ENCODE results near the gene C12orf75.
"Not testable (repeated sequence)": the region's sequence is repeated elsewhere in the genome, so short reads cannot be mapped to it uniquely, and the experiment has no call there.

Gene C12orf75

GRCh38 chr12:105402366-105402765 lies 71.9 kb downstream of the C12orf75 start:
- ChIA-PET CTCF (no interaction called here), POLR2A (no interaction called here)
- DNase-seq (ENCODE audit: extremely low spot score), result no peak
- no peak for TF ChIP-seq FOXA1 (IDR thresholded peaks at IDR 0.05)
- TF ChIP-seq ZNF384 (IDR thresholded peaks at IDR 0.05), result no peak
- no peak for TF ChIP-seq L3MBTL2 (conservative IDR thresholded peaks at IDR 0.05)
- TF ChIP-seq PKNOX1 (IDR thresholded peaks at IDR 0.05), result no peak
- TF ChIP-seq NFRKB (IDR thresholded peaks at IDR 0.05), result no peak
- no peak for TF ChIP-seq SUZ12 (IDR thresholded peaks at IDR 0.05)
- no peak for TF ChIP-seq CTBP1 (IDR thresholded peaks at IDR 0.05; ENCODE audit: borderline replicate concordance)
- TF ChIP-seq TARDBP (IDR thresholded peaks at IDR 0.05), result no peak
- no peak for TF ChIP-seq LEF1 (IDR thresholded peaks at IDR 0.05; ENCODE audit: borderline replicate concordance)
- no peak for TF ChIP-seq ARNT (IDR thresholded peaks at IDR 0.05)
- no peak for TF ChIP-seq ELF4 (IDR thresholded peaks at IDR 0.05)
- no peak for TF ChIP-seq FOXM1 (IDR thresholded peaks at IDR 0.05; ENCODE audit: borderline replicate concordance)
- TF ChIP-seq FOXK2 (IDR thresholded peaks at IDR 0.05), result no peak
- TF ChIP-seq HDGF (IDR thresholded peaks at IDR 0.05; ENCODE audit: borderline replicate concordance), result no peak
- no peak for TF ChIP-seq SP1 (IDR thresholded peaks at IDR 0.05)
- TF ChIP-seq BHLHE40 (IDR thresholded peaks at IDR 0.05; ENCODE audit: borderline replicate concordance), result no peak

- POLR2A ChIA-PET, result no interaction called here
- TF ChIP-seq L3MBTL2 (conservative IDR thresholded peaks at IDR 0.05) (no peak), ARNT (IDR thresholded peaks at IDR 0.05) (no peak), FOXM1 (IDR thresholded peaks at IDR 0.05; ENCODE audit: borderline replicate concordance) (no peak), ELF4 (IDR thresholded peaks at IDR 0.05) (no peak), CTBP1 (IDR thresholded peaks at IDR 0.05; ENCODE audit: borderline replicate concordance) (no peak), TARDBP (IDR thresholded peaks at IDR 0.05) (no peak), FOXA1 (IDR thresholded peaks at IDR 0.05) (no peak), HDGF (IDR thresholded peaks at IDR 0.05; ENCODE audit: borderline replicate concordance) (no peak), PKNOX1 (IDR thresholded peaks at IDR 0.05) (no peak), LEF1 (IDR thresholded peaks at IDR 0.05; ENCODE audit: borderline replicate concordance) (no peak), FOXK2 (IDR thresholded peaks at IDR 0.05) (no peak), SP1 (IDR thresholded peaks at IDR 0.05) (no peak), ZNF384 (IDR thresholded peaks at IDR 0.05) (no peak)
- CTCF ChIA-PET, result no interaction called here
- DNase-seq (ENCODE audit: extremely low spot score), result no peak
These were observed 72.6 kb downstream of the C12orf75 start for GRCh38 chr12:105403095-105403494.

GRCh38 chr12:105404134-105404533 lies 73.6 kb downstream of the C12orf75 start:
- CTCF ChIA-PET, result interaction anchor here (0.6 kb wide), 1 partner anchor 679 kb away, joined by 3 read pairs; no protein-coding TSS in a partner anchor
- DNase-seq (ENCODE audit: extremely low spot score); POLR2A ChIA-PET: not testable (repeated sequence)

- DNase-seq (ENCODE audit: extremely low spot score), result no peak
- ChIA-PET POLR2A (no interaction called here), CTCF (no interaction called here)
- no peak for TF ChIP-seq ARNT (IDR thresholded peaks at IDR 0.05)
- TF ChIP-seq BHLHE40 (IDR thresholded peaks at IDR 0.05; ENCODE audit: borderline replicate concordance), result no peak
- TF ChIP-seq FOXM1 (IDR thresholded peaks at IDR 0.05; ENCODE audit: borderline replicate concordance), result no peak
- no peak for TF ChIP-seq SUZ12 (IDR thresholded peaks at IDR 0.05)
- no peak for TF ChIP-seq L3MBTL2 (conservative IDR thresholded peaks at IDR 0.05)
- TF ChIP-seq ELF4 (IDR thresholded peaks at IDR 0.05), result no peak
- no peak for TF ChIP-seq SP1 (IDR thresholded peaks at IDR 0.05)
- TF ChIP-seq HDGF (IDR thresholded peaks at IDR 0.05; ENCODE audit: borderline replicate concordance), result no peak
- no peak for TF ChIP-seq NFRKB (IDR thresholded peaks at IDR 0.05)
- TF ChIP-seq LEF1 (IDR thresholded peaks at IDR 0.05; ENCODE audit: borderline replicate concordance), result no peak
- TF ChIP-seq PKNOX1 (IDR thresholded peaks at IDR 0.05), result no peak
- no peak for TF ChIP-seq FOXK2 (IDR thresholded peaks at IDR 0.05)
- no peak for TF ChIP-seq TARDBP (IDR thresholded peaks at IDR 0.05)
- no peak for TF ChIP-seq FOXA1 (IDR thresholded peaks at IDR 0.05)
- no peak for TF ChIP-seq CTBP1 (IDR thresholded peaks at IDR 0.05; ENCODE audit: borderline replicate concordance)
- no peak for TF ChIP-seq ZNF384 (IDR thresholded peaks at IDR 0.05)
These were observed 76.0 kb downstream of the C12orf75 start for GRCh38 chr12:105406497-105406896.

GRCh38 chr12:105409279-105409678 lies 78.8 kb downstream of the C12orf75 start:
- ChIA-PET CTCF (no interaction called here), POLR2A (no interaction called here)
- DNase-seq (ENCODE audit: extremely low spot score), result no peak

GRCh38 chr12:105409801-105410471 lies 79.4 kb downstream of the C12orf75 start:
- TF ChIP-seq FOXA1 (IDR thresholded peaks at IDR 0.05) (no peak), LEF1 (IDR thresholded peaks at IDR 0.05; ENCODE audit: borderline replicate concordance) (no peak), PKNOX1 (IDR thresholded peaks at IDR 0.05) (no peak; the same call in 1 of the 2 replicates), SP1 (IDR thresholded peaks at IDR 0.05) (no peak), L3MBTL2 (conservative IDR thresholded peaks at IDR 0.05) (no peak), FOXM1 (IDR thresholded peaks at IDR 0.05; ENCODE audit: borderline replicate concordance) (no peak), HDGF (IDR thresholded peaks at IDR 0.05; ENCODE audit: borderline replicate concordance) (no peak), NFRKB (IDR thresholded peaks at IDR 0.05) (no peak)
- ChIA-PET CTCF (interaction anchor here (1.3 kb wide), 1 partner anchor 739 kb away, joined by 3 read pairs; no protein-coding TSS in a partner anchor), POLR2A (interaction anchor here (0.6 kb wide), 1 partner anchor 9 kb away, joined by 3 read pairs; no protein-coding TSS in a partner anchor)
- DNase-seq (ENCODE audit: extremely low spot score), result peak; percentile 34

More at GRCh38 chr12:105409279-105409678, 78.8 kb downstream of the C12orf75 start:
- TF ChIP-seq L3MBTL2 (conservative IDR thresholded peaks at IDR 0.05) (no peak), ARNT (IDR thresholded peaks at IDR 0.05) (no peak), FOXM1 (IDR thresholded peaks at IDR 0.05; ENCODE audit: borderline replicate concordance) (no peak), ZNF384 (IDR thresholded peaks at IDR 0.05) (no peak)

All from HEK293T (cell line).